Measurements from ENCODE around the gene CACNA1C.

The CACNA1C gene

GRCh38 chr12:2348482-2348852 is 295.7 kb downstream of the CACNA1C start:
- no peak overlapping the region for H3K4me2 ChIP-seq (ENCODE audit: low read length)
- H3K27me3 ChIP-seq (ENCODE audit: control insufficient read depth, low read length) = peaks cover 30% of the 10 kb centered on the region
- no peak for TF ChIP-seq EZH2phosphoT487 (IDR thresholded peaks at IDR 0.05; ENCODE audit: borderline replicate concordance, low read length)
- TF ChIP-seq CTCF (IDR thresholded peaks at IDR 0.05; ENCODE audit: low read depth, low read length, poor library complexity, severe bottlenecking) = no peak
- H4K20me1 ChIP-seq (ENCODE audit: control insufficient read depth, insufficient read depth, low read depth, low read length) = no peaks in the 10 kb centered on the region
- H3K4me1 ChIP-seq (ENCODE audit: control insufficient read depth, low read length) = peaks cover 3% of the 10 kb centered on the region; the same call in 1 of the 2 replicates
- no peak overlapping the region for H3K27ac ChIP-seq (ENCODE audit: low read depth, low read length)
- H3F3A ChIP-seq (ENCODE audit: control insufficient read depth, insufficient read depth) = no peaks in the 10 kb centered on the region
- H3K9me3 ChIP-seq (ENCODE audit: control insufficient read depth, insufficient read depth, low read length) = no peaks in the 10 kb centered on the region
- no peaks in the 10 kb centered on the region for H3K79me2 ChIP-seq (ENCODE audit: control insufficient read depth, low read length)
- H3K4me3 ChIP-seq (ENCODE audit: low read length) = no peak overlapping the region
- H3K9me2 ChIP-seq (replicated peaks; ENCODE audit: control insufficient read depth, low read length) = no peaks in the 10 kb centered on the region
- H3K36me3 ChIP-seq (ENCODE audit: control insufficient read depth, low read length) = no peaks in the 10 kb centered on the region

GRCh38 chr12:2351161-2351560 is 298.4 kb downstream of the CACNA1C start:
- Histone ChIP-seq H3K27ac (ENCODE audit: low read depth, low read length) (no peak overlapping the region), H3K36me3 (ENCODE audit: control insufficient read depth, low read length) (no peaks in the 10 kb centered on the region), H3K27me3 (ENCODE audit: control insufficient read depth, low read length) (peaks cover 19% of the 10 kb centered on the region), H3K79me2 (ENCODE audit: control insufficient read depth, low read length) (no peaks in the 10 kb centered on the region), H3K4me3 (ENCODE audit: low read length) (no peak overlapping the region), H3K4me1 (ENCODE audit: control insufficient read depth, low read length) (peaks cover 3% of the 10 kb centered on the region; the same call in 1 of the 2 replicates), H4K20me1 (ENCODE audit: control insufficient read depth, insufficient read depth, low read depth, low read length) (no peaks in the 10 kb centered on the region), H3F3A (ENCODE audit: control insufficient read depth, insufficient read depth) (no peaks in the 10 kb centered on the region), H3K9me3 (ENCODE audit: control insufficient read depth, insufficient read depth, low read length) (no peaks in the 10 kb centered on the region), H3K4me2 (ENCODE audit: low read length) (no peak overlapping the region), H3K9me2 (replicated peaks; ENCODE audit: control insufficient read depth, low read length) (no peaks in the 10 kb centered on the region)
- TF ChIP-seq CTCF (IDR thresholded peaks at IDR 0.05; ENCODE audit: low read depth, low read length, poor library complexity, severe bottlenecking) (no peak), EZH2phosphoT487 (IDR thresholded peaks at IDR 0.05; ENCODE audit: borderline replicate concordance, low read length) (no peak)

- Histone ChIP-seq H3K27me3 (ENCODE audit: control insufficient read depth, low read length) (peaks cover 8% of the 10 kb centered on the region), H3K4me2 (ENCODE audit: low read length) (no peak overlapping the region), H3K27ac (ENCODE audit: low read depth, low read length) (no peak overlapping the region), H3K36me3 (ENCODE audit: control insufficient read depth, low read length) (no peaks in the 10 kb centered on the region), H3F3A (ENCODE audit: control insufficient read depth, insufficient read depth) (no peaks in the 10 kb centered on the region), H3K79me2 (ENCODE audit: control insufficient read depth, low read length) (no peaks in the 10 kb centered on the region), H3K4me3 (ENCODE audit: low read length) (no peak overlapping the region), H3K4me1 (ENCODE audit: control insufficient read depth, low read length) (peaks cover 3% of the 10 kb centered on the region; the same call in 1 of the 2 replicates), H3K9me3 (ENCODE audit: control insufficient read depth, insufficient read depth, low read length) (no peaks in the 10 kb centered on the region), H4K20me1 (ENCODE audit: control insufficient read depth, insufficient read depth, low read depth, low read length) (no peaks in the 10 kb centered on the region), H3K9me2 (replicated peaks; ENCODE audit: control insufficient read depth, low read length) (no peaks in the 10 kb centered on the region)
- TF ChIP-seq EZH2phosphoT487 (IDR thresholded peaks at IDR 0.05; ENCODE audit: borderline replicate concordance, low read length) = no peak
- no peak for TF ChIP-seq CTCF (IDR thresholded peaks at IDR 0.05; ENCODE audit: low read depth, low read length, poor library complexity, severe bottlenecking)
These were observed 299.4 kb downstream of the CACNA1C start for GRCh38 chr12:2352203-2352602.

All from DOHH2 (cell line).